OCI-LY7 (cell line): Measurements from ENCODE around the gene IPO9.

Experiments used
- CTCF ChIP-seq: fragments of 200-600 bp; sonication (generic); conservative IDR thresholded peaks from 2 replicates; pipeline ENCODE4 v1.5.1; 2014; ENCODE audit warnings: mild to moderate bottlenecking, antibody characterized with exemption, low read length, moderate library complexity, mixed read lengths
- EZH2phosphoT487 ChIP-seq: fragments of 200-600 bp; sonication (generic); IDR thresholded peaks from 2 replicates; pipeline ENCODE4 v1.6.1; 2018; ENCODE audit warnings: low read depth, borderline replicate concordance, mild to moderate bottlenecking, mixed run types, antibody characterized with exemption, low read length, moderate library complexity, mixed read lengths

- TF ChIP-seq CTCF (no peak), EZH2phosphoT487 (no peak)
These were observed 12.4 kb downstream of the IPO9 start for GRCh38 chr1:201841265-201841912.
